ENCODE results near the gene ZNF132.
A peak's percentile ranks its signal among the peaks of the same experiment; 100 is the strongest.

ZNF132 gene

GRCh38 chr19:58409010-58409790, 30.8 kb downstream of the ZNF132 start (continued):
- TF ChIP-seq ZBTB48 (tag by site-specific recombination; IDR thresholded peaks at IDR 0.05), result peak; percentile 12; the same call in 1 of the 2 replicates
- TF ChIP-seq HIC1 (tag by site-specific recombination; IDR thresholded peaks at IDR 0.05), result peak; percentile 63
- TF ChIP-seq CTCF (tag by site-specific recombination; IDR thresholded peaks at IDR 0.05), result peak; percentile 44
- TF ChIP-seq GLI4 (tag by site-specific recombination; IDR thresholded peaks at IDR 0.05), result peak; percentile 13; the same call in 1 of the 2 replicates
- TF ChIP-seq ZNF518A (tag by site-specific recombination; conservative IDR thresholded peaks at IDR 0.05; ENCODE audit: low read depth), result no peak
- TF ChIP-seq ZNF571 (tag by site-specific recombination; IDR thresholded peaks at IDR 0.05), result no peak
- TF ChIP-seq YY2 (tag by site-specific recombination; IDR thresholded peaks at IDR 0.05), result no peak
- TF ChIP-seq ZFP69B (tag by site-specific recombination; IDR thresholded peaks at IDR 0.05), result peak; percentile 96
- peak; percentile 75 for TF ChIP-seq GLIS2 (tag by site-specific recombination; IDR thresholded peaks at IDR 0.05)
- no peak for TF ChIP-seq ZNF416 (tag by site-specific recombination; IDR thresholded peaks at IDR 0.05)
- TF ChIP-seq SP2 (tag by site-specific recombination; IDR thresholded peaks at IDR 0.05), result peak; percentile 74

- Histone ChIP-seq H3K9me3 (ENCODE audit: control insufficient read depth, insufficient read depth, low read depth, low read length) (no peaks in the 10 kb centered on the region), H3K36me3 (ENCODE audit: control insufficient read depth in 2 of 2, insufficient read depth in 1 of 2, low read length in 2 of 2) (peaks cover 9% of the 10 kb centered on the region in 2 experiments; a peak in 2 of 3 replicates), H3K4me1 (ENCODE audit: control insufficient read depth, insufficient read depth, low read length) (peaks cover 4% of the 10 kb centered on the region; the same call in 1 of the 2 replicates), H3K27ac (ENCODE audit: extremely low read depth, low read depth, low read length) (peak within 1 kb of the TSS; percentile 76), H3K4me3 (ENCODE audit: low read depth, low read length) (peak within 1 kb of the TSS; percentile 98)
- ChIA-PET CTCF (interaction anchor here (0.5 to 0.8 kb wide), 4 partner anchors 29 to 174 kb away, joined by 3 to 5 read pairs (median 4); no protein-coding TSS in a partner anchor), POLR2A (interaction anchor here (0.6 to 3.2 kb wide), 41 partner anchors 8 to 727 kb away, joined by 3 to 27 read pairs (median 6); partner anchors contain the start of genes CHMP2A, ERVK3-1, RNF225 and RPS5)
- TF ChIP-seq ZNF639 (tag by site-specific recombination; IDR thresholded peaks at IDR 0.05) (no peak), ZNF311 (tag by site-specific recombination; IDR thresholded peaks at IDR 0.05; ENCODE audit: borderline replicate concordance) (no peak), ZNF37A (tag by site-specific recombination; IDR thresholded peaks at IDR 0.05) (no peak), ZNF629 (tag by site-specific recombination; IDR thresholded peaks at IDR 0.05) (peak; percentile 56; the same call in 1 of the 2 replicates), OVOL3 (tag by site-specific recombination; IDR thresholded peaks at IDR 0.05) (no peak; the same call in 1 of the 2 replicates), REPIN1 (tag by site-specific recombination; IDR thresholded peaks at IDR 0.05; ENCODE audit: low read depth) (no peak), ZNF114 (tag by site-specific recombination; IDR thresholded peaks at IDR 0.05) (no peak), ZNF214 (tag by site-specific recombination; IDR thresholded peaks at IDR 0.05; ENCODE audit: borderline replicate concordance) (no peak), KLF9 (tag by site-specific recombination; IDR thresholded peaks at IDR 0.05; ENCODE audit: low read depth) (peak; percentile 80), IKZF3 (tag by site-specific recombination; IDR thresholded peaks at IDR 0.05) (peak; percentile 37; the same call in 1 of the 2 replicates), ZNF121 (tag by site-specific recombination; IDR thresholded peaks at IDR 0.05) (no peak), ZNF664 (tag by site-specific recombination; IDR thresholded peaks at IDR 0.05) (no peak)
Measured at GRCh38 chr19:58408152-58409009, 31.6 kb downstream of the ZNF132 start, which contains the start of gene ZNF584. Gene ZNF584 (plus strand): TSS chr19:58408649. CDS start chr19:58409148, 499 bp downstream.
